GM12864 (cell line): ENCODE results near the gene LRIG1.

Experiments
- DNase-seq: peaks from one replicate; pipeline ENCODE4 v3.0.0-alpha.2; 2011; ENCODE audit warnings: low read depth
- H3K4me3 ChIP-seq: 2 replicates; pipeline ENCODE4 v1.5.1; 2011; ENCODE audit warnings: mild to moderate bottlenecking, low read depth, low read length, control low read depth
- CTCF ChIP-seq: IDR thresholded peaks from 2 replicates; pipeline ENCODE4 v1.5.1; 2011; ENCODE audit warnings: low read depth, mild to moderate bottlenecking, moderate library complexity, low read length, control low read depth, inconsistent platforms; ENCODE audit errors: missing control alignments

Gene LRIG1

GRCh38 chr3:66479532-66479947 lies 21.3 kb downstream of the LRIG1 start:
- TF ChIP-seq CTCF, result no peak
- no peak for DNase-seq
- H3K4me3 ChIP-seq, result no peak overlapping the region

- DNase-seq, result no peak
- no peak overlapping the region for H3K4me3 ChIP-seq
These were observed 21.9 kb downstream of the LRIG1 start for GRCh38 chr3:66478960-66479359.

GRCh38 chr3:66477856-66478255 lies 23.0 kb downstream of the LRIG1 start:
- DNase-seq, result no peak
- TF ChIP-seq CTCF, result no peak
- H3K4me3 ChIP-seq, result no peak overlapping the region

More at GRCh38 chr3:66478960-66479359, 21.9 kb downstream of the LRIG1 start:
- no peak for TF ChIP-seq CTCF

- no peak for DNase-seq
- TF ChIP-seq CTCF, result no peak
- no peak overlapping the region for H3K4me3 ChIP-seq
These were observed 23.9 kb downstream of the LRIG1 start for GRCh38 chr3:66476852-66477381.

GRCh38 chr3:66475386-66476020 lies 25.3 kb downstream of the LRIG1 start:
- TF ChIP-seq CTCF, result no peak
- DNase-seq, result no peak
- H3K4me3 ChIP-seq, result no peak overlapping the region

- no peak for DNase-seq
- no peak overlapping the region for H3K4me3 ChIP-seq
- TF ChIP-seq CTCF, result no peak
These were observed 27.1 kb downstream of the LRIG1 start for GRCh38 chr3:66473692-66474091.

GRCh38 chr3:66473181-66473580 lies 27.6 kb downstream of the LRIG1 start:
- no peak for TF ChIP-seq CTCF
- H3K4me3 ChIP-seq, result peak overlapping the region; percentile 17; the same call in 1 of the 2 replicates
- DNase-seq, result no peak
